ENCODE measurements around the gene MANBA.

- TF ChIP-seq CTCF (IDR thresholded peaks at IDR 0.05; ENCODE audit: low read depth, low read length) (no peak), EZH2phosphoT487 (IDR thresholded peaks at IDR 0.05; ENCODE audit: low read depth) (no peak)
Observed at GRCh38 chr4:102696758-102697157, 64.0 kb downstream of the MANBA start.

All from OCI-LY3 (cell line).